BJ (cell line): ENCODE results near the gene PALD1. TPM values are rescaled to one million over a fixed set of nuclear protein-coding genes. Genes with fewer than 3 reads are reported as not detected.

Source experiments
- CTCF ChIA-PET: fragments of 350-600 bp; formaldehyde crosslinking; extraction: SDS; loops from one replicate; lab custom pipeline; 2021; ENCODE audit warnings: antibody characterized with exemption, inconsistent platforms; lab: Yijun Ruan, JAX
- POLR2A ChIA-PET: fragments of 300-600 bp; sonication (Branson Sonifier 250); formaldehyde crosslinking; extraction: SDS; loops from one replicate; lab custom pipeline; 2021; ENCODE audit warnings: antibody characterized with exemption; lab: Charles Lee
- DNase-seq: peaks from one replicate; pipeline ENCODE4 v3.0.0-alpha.2; 2011; ENCODE audit warnings: low read depth
- H3K27me3 ChIP-seq: 2 replicates; pipeline ENCODE4 v1.6.0; 2011; ENCODE audit warnings: low read length; ENCODE audit not compliant: control insufficient read depth, insufficient read depth
- H3K36me3 ChIP-seq: 2 replicates; pipeline ENCODE4 v1.5.1; 2011; ENCODE audit warnings: low read length; ENCODE audit not compliant: control insufficient read depth, insufficient read depth
- H3K4me3 ChIP-seq: 2 replicates; pipeline ENCODE4 v1.5.1; 2011; ENCODE audit warnings: low read depth, mild to moderate bottlenecking, control low read depth, low read length
- polyA plus RNA-seq: library from polyadenylated mRNA; depleted of rRNA; stranded (reverse); fragments of >200 nt; gene quantifications from 2 replicates; pipeline ENCODE4 v1.2.3, GENCODE V29; 2011
- TF ChIP-seq, protein P1 (sequence below): IDR thresholded peaks from 2 replicates; pipeline ENCODE4 v1.5.1; 2011; ENCODE audit warnings: low read depth, mild to moderate bottlenecking, control low read depth, inconsistent platforms, low read length, moderate library complexity; ENCODE audit not compliant: insufficient read depth

PALD1 gene
- polyA plus RNA-seq, 1 experiment, result 0.10 TPM

- no peak for DNase-seq
- TF ChIP-seq, protein P1, sequence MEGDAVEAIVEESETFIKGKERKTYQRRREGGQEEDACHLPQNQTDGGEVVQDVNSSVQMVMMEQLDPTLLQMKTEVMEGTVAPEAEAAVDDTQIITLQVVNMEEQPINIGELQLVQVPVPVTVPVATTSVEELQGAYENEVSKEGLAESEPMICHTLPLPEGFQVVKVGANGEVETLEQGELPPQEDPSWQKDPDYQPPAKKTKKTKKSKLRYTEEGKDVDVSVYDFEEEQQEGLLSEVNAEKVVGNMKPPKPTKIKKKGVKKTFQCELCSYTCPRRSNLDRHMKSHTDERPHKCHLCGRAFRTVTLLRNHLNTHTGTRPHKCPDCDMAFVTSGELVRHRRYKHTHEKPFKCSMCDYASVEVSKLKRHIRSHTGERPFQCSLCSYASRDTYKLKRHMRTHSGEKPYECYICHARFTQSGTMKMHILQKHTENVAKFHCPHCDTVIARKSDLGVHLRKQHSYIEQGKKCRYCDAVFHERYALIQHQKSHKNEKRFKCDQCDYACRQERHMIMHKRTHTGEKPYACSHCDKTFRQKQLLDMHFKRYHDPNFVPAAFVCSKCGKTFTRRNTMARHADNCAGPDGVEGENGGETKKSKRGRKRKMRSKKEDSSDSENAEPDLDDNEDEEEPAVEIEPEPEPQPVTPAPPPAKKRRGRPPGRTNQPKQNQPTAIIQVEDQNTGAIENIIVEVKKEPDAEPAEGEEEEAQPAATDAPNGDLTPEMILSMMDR, result no peak
- no peak overlapping the region for H3K4me3 ChIP-seq
- H3K27me3 ChIP-seq, result peaks cover 2% of the 10 kb centered on the region
- H3K36me3 ChIP-seq, result no peaks in the 10 kb centered on the region
- ChIA-PET POLR2A (no interaction called here), CTCF (interaction anchor here (2.7 kb wide), 1 partner anchor 26 kb away, joined by 10 read pairs; no protein-coding TSS in a partner anchor)
Measured at GRCh38 chr10:70487824-70488223, 9.3 kb downstream of the PALD1 start.

- TF ChIP-seq, protein P1, result no peak
- POLR2A ChIA-PET, result interaction anchor here (0.7 kb wide), 1 partner anchor 44 kb away, joined by 4 read pairs; no protein-coding TSS in a partner anchor
Measured at GRCh38 chr10:70490142-70490541, 11.6 kb downstream of the PALD1 start.

GRCh38 chr10:70491614-70492013 lies 13.0 kb downstream of the PALD1 start:
- Histone ChIP-seq H3K36me3 (no peaks in the 10 kb centered on the region), H3K27me3 (peaks cover 1% of the 10 kb centered on the region), H3K4me3 (no peak overlapping the region)
- ChIA-PET CTCF (no interaction called here), POLR2A (no interaction called here)
- TF ChIP-seq, protein P1, result no peak
- no peak for DNase-seq

More at GRCh38 chr10:70490142-70490541, 11.6 kb downstream of the PALD1 start:
- Histone ChIP-seq H3K4me3 (no peak overlapping the region), H3K27me3 (peaks cover 1% of the 10 kb centered on the region), H3K36me3 (no peaks in the 10 kb centered on the region)
- no peak for DNase-seq
- CTCF ChIA-PET, result interaction anchor here (0.6 to 2.7 kb wide), 3 partner anchors 28 to 310 kb away, joined by 3 to 10 read pairs (median 3); no protein-coding TSS in a partner anchor

DNA sequence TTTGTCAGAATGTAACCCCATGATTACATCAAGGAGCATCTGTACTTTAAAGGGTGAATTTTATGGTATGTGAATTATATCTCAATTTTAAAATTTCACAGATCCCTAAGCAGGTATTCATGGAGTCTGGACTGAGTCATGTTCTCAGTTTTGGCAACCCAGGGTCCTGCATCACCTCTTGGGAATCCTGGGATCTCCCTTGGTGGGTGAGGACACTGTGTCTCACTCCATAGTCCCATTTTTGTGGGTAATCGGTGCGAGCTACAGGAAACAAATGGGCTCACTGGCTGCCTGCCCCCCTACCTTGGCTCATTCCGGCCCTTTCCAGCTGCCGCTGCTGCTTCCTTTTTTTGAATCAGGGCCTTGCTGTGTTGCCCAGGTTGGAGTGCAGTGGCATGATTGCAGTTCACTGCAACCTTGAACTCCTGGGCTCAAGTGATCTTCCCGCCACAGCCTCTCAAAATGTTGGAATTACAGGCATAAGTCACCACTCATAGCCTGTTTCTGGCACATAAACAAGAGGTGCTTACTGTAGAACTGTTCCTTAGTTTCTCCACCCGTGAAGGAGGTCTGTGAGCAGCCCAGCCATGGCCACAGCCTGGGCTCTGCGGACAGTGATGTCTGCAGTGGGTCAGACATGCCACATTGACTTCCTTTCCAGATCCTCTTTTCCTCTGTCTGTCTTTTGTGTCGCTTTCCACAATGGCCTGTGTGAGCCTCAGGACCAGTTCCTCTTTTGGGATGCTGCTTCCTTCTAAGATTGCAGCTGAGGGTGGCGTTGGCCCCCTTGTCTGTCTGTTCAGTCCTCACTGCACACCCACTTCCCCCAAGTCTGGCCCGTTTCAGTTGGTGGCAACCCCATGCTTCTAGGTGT lies 14.5 kb downstream of the PALD1 start:
- no peak for DNase-seq
- ChIA-PET POLR2A (no interaction called here), CTCF (interaction anchor here (0.5 kb wide), 1 partner anchor 11 kb away, joined by 3 read pairs; no protein-coding TSS in a partner anchor)
- Histone ChIP-seq H3K27me3 (peaks cover 1% of the 10 kb centered on the region), H3K36me3 (no peaks in the 10 kb centered on the region), H3K4me3 (no peak overlapping the region)
- TF ChIP-seq, protein P1, result no peak

- CTCF ChIA-PET, result interaction anchor here (1.1 kb wide), 1 partner anchor 33 kb away, joined by 3 read pairs; no protein-coding TSS in a partner anchor
- no peak overlapping the region for H3K4me3 ChIP-seq
- H3K36me3 ChIP-seq, result no peaks in the 10 kb centered on the region
- DNase-seq, result no peak
- H3K27me3 ChIP-seq, result peaks cover 1% of the 10 kb centered on the region
- TF ChIP-seq, protein P1, result no peak
- POLR2A ChIA-PET, result no interaction called here
Measured at GRCh38 chr10:70493660-70494234, 15.2 kb downstream of the PALD1 start.
